Kidney (tissue), 14 donors: ENCODE results near the gene ESYT2. TPM values are rescaled to one million over a fixed set of nuclear protein-coding genes. Genes with fewer than 3 reads are reported as not detected.

Experiments
- DNase-seq, 5 donors: peaks; one replicate each; pipeline ENCODE4 v3.0.0-alpha.2; 2013 to 2020
- FAIRE-seq: peaks from 2 replicates; lab custom pipeline; 2012; peaks lifted over from hg19 to GRCh38; lab: Jason Lieb, UNC
- H3K27ac ChIP-seq, 2 donors: one replicate each; pipeline ENCODE4 v1.7.0; 2013; ENCODE audit warnings: low read depth in 2 of 2, low read length in 2 of 2, inconsistent platforms in 1 of 2
- H3K27me3 ChIP-seq: one replicate; pipeline ENCODE4 v1.7.1; 2013; ENCODE audit warnings: low read length, inconsistent platforms; ENCODE audit not compliant: control insufficient read depth, insufficient read depth
- H3K36me3 ChIP-seq, 3 donors: one replicate each; pipeline versions ENCODE4 v1.7.0 to v1.7.1; 2013; ENCODE audit warnings: low read length in 3 of 3, control low read depth in 1 of 3, inconsistent platforms in 1 of 3; ENCODE audit not compliant: insufficient read depth in 3 of 3, control insufficient read depth in 2 of 3
- H3K4me1 ChIP-seq, 3 donors: one replicate each; pipeline versions ENCODE4 v1.7.0 to v1.7.1; 2013; ENCODE audit warnings: low read length in 3 of 3, inconsistent platforms in 1 of 3, low read depth in 1 of 3; ENCODE audit not compliant: control insufficient read depth in 2 of 3, insufficient read depth in 2 of 3
- H3K4me3 ChIP-seq, 3 donors: one replicate each; pipeline versions ENCODE4 v1.7.0 to v1.8.1; 2013; ENCODE audit warnings: low read length in 3 of 3, control low read depth in 1 of 3, inconsistent platforms in 1 of 3
- H3K9ac ChIP-seq, 3 donors: one replicate each; pipeline versions ENCODE4 v1.7.0 to v1.7.1; 2013; ENCODE audit warnings: low read length in 3 of 3, control low read depth in 1 of 3, inconsistent platforms in 1 of 3
- H3K9me3 ChIP-seq, 3 donors: one replicate each; pipeline versions ENCODE4 v1.7.0 to v1.7.1; 2013; ENCODE audit warnings: low read length in 3 of 3, control low read depth in 1 of 3, inconsistent platforms in 1 of 3; ENCODE audit not compliant: control insufficient read depth in 2 of 3, insufficient read depth in 1 of 3
- CTCF ChIP-seq: IDR thresholded peaks from 3 replicates; pipeline ENCODE4 v1.5.1; 2012; ENCODE audit warnings: mild to moderate bottlenecking, moderate library complexity, borderline replicate concordance; ENCODE audit not compliant: insufficient read depth; ENCODE audit errors: extremely low read depth
- intact Hi-C: fragments of 100-400 bp; cut with DNase I; formaldehyde crosslinking; loops from one replicate; pipeline ENCODE4 v1.11.1; 2022
- polyA plus RNA-seq: library from polyadenylated mRNA; stranded (reverse); fragments of 350-450 nt; fragmentation: Illumina TruSeq; extraction: RNeasy Lipid Tissue Mini Kit (QIAGEN cat#74804); gene quantifications from one replicate; pipeline ENCODE4 v1.2.3, GENCODE V29; 2014; ENCODE audit warnings: low read depth, low replicate concordance; ENCODE audit not compliant: insufficient read depth
- total RNA-seq: library from RNA; stranded (reverse); fragmentation: NEBNext Ultra II Directional; extraction: Animal tissue kit (Norgen Biotek cat#: 25700); gene quantifications from one replicate; pipeline ENCODE4 v1.2.1, GENCODE V29; 2021
- donor health status: control.
- donor health status: control.
- donor health status: control.
- donor health status: control.
- donor health status: control.
- donor health status: DM: yes; HTN: yes; CAD: no.
- donor health status: Normal renal cell carcinoma (clear cell type).

The ESYT2 gene
- total and polyA plus RNA-seq, 2 donors from 2014 or later = 19.4 to 95.8 TPM

GRCh38 chr7:158749396-158749795 lies 79.9 kb downstream of the ESYT2 start:
- Histone ChIP-seq H3K27ac (no peak overlapping the region), H3K9me3 (no peaks in the 10 kb centered on the region), H3K4me3 (no peak overlapping the region), H3K27me3 (no peaks in the 10 kb centered on the region), H3K36me3 (peaks cover 0 to 9% (median 2%) of the 10 kb centered on the region in 3 donors), H3K9ac (no peak overlapping the region), H3K4me1 (no peaks in the 10 kb centered on the region)
- intact Hi-C loops = no loop called here
- FAIRE-seq = no peak
- DNase-seq = no peak
- no peak for TF ChIP-seq CTCF

GRCh38 chr7:158748335-158748734 lies 81.0 kb downstream of the ESYT2 start:
- no peak for TF ChIP-seq CTCF
- DNase-seq (no peak), FAIRE-seq (no peak)
- H3K27ac ChIP-seq = no peak overlapping the region
- intact Hi-C loops = no loop called here
- peaks cover 0 to 11% (median 4%) of the 10 kb centered on the region in 3 donors for H3K36me3 ChIP-seq
- no peaks in the 10 kb centered on the region for H3K4me1 ChIP-seq
- H3K9ac ChIP-seq = no peak overlapping the region
- H3K4me3 ChIP-seq = no peak overlapping the region
- H3K9me3 ChIP-seq = no peaks in the 10 kb centered on the region
- no peaks in the 10 kb centered on the region for H3K27me3 ChIP-seq

GRCh38 chr7:158747408-158747807 lies 81.9 kb downstream of the ESYT2 start:
- DNase-seq (no peak), FAIRE-seq (no peak)
- Histone ChIP-seq H3K27me3 (no peaks in the 10 kb centered on the region), H3K36me3 (peaks cover 0 to 16% (median 8%) of the 10 kb centered on the region in 3 donors), H3K4me1 (no peaks in the 10 kb centered on the region), H3K4me3 (no peak overlapping the region), H3K9me3 (no peaks in the 10 kb centered on the region), H3K27ac (no peak overlapping the region), H3K9ac (no peak overlapping the region)
- TF ChIP-seq CTCF = no peak
- intact Hi-C loops = no loop called here

GRCh38 chr7:158746957-158747356 lies 82.4 kb downstream of the ESYT2 start:
- Histone ChIP-seq H3K27ac (no peak overlapping the region), H3K4me1 (no peaks in the 10 kb centered on the region), H3K9ac (no peak overlapping the region), H3K27me3 (no peaks in the 10 kb centered on the region), H3K36me3 (peaks cover 0 to 19% (median 12%) of the 10 kb centered on the region in 3 donors), H3K4me3 (no peak overlapping the region), H3K9me3 (no peaks in the 10 kb centered on the region)
- DNase-seq (no peak), FAIRE-seq (no peak)
- TF ChIP-seq CTCF = no peak
- intact Hi-C loops = no loop called here
